GM12891 (cell line): ENCODE data around the gene ZNF718.

Experiments
- PAX5 ChIP-seq: IDR thresholded peaks from 2 replicates; pipeline ENCODE4 v1.6.1; 2011; ENCODE audit warnings: low read length, moderate library complexity, mild to moderate bottlenecking; ENCODE audit not compliant: insufficient read depth, severe bottlenecking
- POLR2A ChIP-seq: IDR thresholded peaks from 2 replicates; pipeline ENCODE4 v1.6.1; 2011; ENCODE audit warnings: low read depth, low read length, control low read depth
- POLR2AphosphoS5 ChIP-seq: IDR thresholded peaks from 2 replicates; pipeline ENCODE4 v1.6.1; 2011; ENCODE audit warnings: low read depth, low read length, control low read depth
- POU2F2 ChIP-seq: IDR thresholded peaks from 2 replicates; pipeline ENCODE4 v1.6.1; 2011; ENCODE audit warnings: low read depth, mild to moderate bottlenecking, control low read depth, low read length, moderate library complexity
- SPI1 ChIP-seq: IDR thresholded peaks from 2 replicates; pipeline ENCODE4 v1.6.1; 2011; ENCODE audit warnings: low read depth, low read length, control low read depth
- TAF1 ChIP-seq: IDR thresholded peaks from 2 replicates; pipeline ENCODE4 v1.6.1; 2011; ENCODE audit warnings: low read depth, low read length, control low read depth

- TF ChIP-seq POLR2A (no peak), SPI1 (no peak), POLR2AphosphoS5 (no peak), TAF1 (no peak), PAX5 (no peak), POU2F2 (no peak)
Observed at GRCh38 chr4:146621-147020, 22.3 kb downstream of the ZNF718 start.
